Glutamatergic neuron (in vitro differentiated cells): Measurements from ENCODE around the gene TIPARP. TPM values are rescaled to one million over a fixed set of nuclear protein-coding genes. Genes with fewer than 3 reads are reported as not detected.

Source experiments
- DNase-seq: peaks from one replicate; pipeline ENCODE4 v3.0.0; 2022
- H3K27ac Mint-ChIP-seq: one replicate; pipeline ENCODE4 v1.8.0; 2020; ENCODE audit warnings: mild to moderate bottlenecking, mixed read lengths, inconsistent platforms; ENCODE audit not compliant: unreplicated experiment
- H3K27me3 Mint-ChIP-seq: one replicate; pipeline ENCODE4 v1.8.0; 2020; ENCODE audit warnings: mild to moderate bottlenecking, moderate library complexity, mixed read lengths, inconsistent platforms; ENCODE audit not compliant: unreplicated experiment
- H3K36me3 Mint-ChIP-seq: one replicate; pipeline ENCODE4 v1.8.0; 2020; ENCODE audit warnings: mild to moderate bottlenecking, mixed read lengths, inconsistent platforms; ENCODE audit not compliant: unreplicated experiment
- H3K4me1 Mint-ChIP-seq: one replicate; pipeline ENCODE4 v1.8.0; 2020; ENCODE audit warnings: mild to moderate bottlenecking, low read depth, mixed read lengths, inconsistent platforms; ENCODE audit not compliant: unreplicated experiment
- H3K4me3 Mint-ChIP-seq: one replicate; pipeline ENCODE4 v1.8.0; 2020; ENCODE audit warnings: mild to moderate bottlenecking, mixed read lengths, inconsistent platforms; ENCODE audit not compliant: unreplicated experiment
- H3K9me3 Mint-ChIP-seq: one replicate; pipeline ENCODE4 v1.8.0; 2020; ENCODE audit warnings: mild to moderate bottlenecking, moderate library complexity, mixed read lengths, inconsistent platforms; ENCODE audit not compliant: unreplicated experiment
- total RNA-seq: library from RNA; stranded (reverse); fragmentation: NEBNext Ultra II Directional; extraction: Animal tissue kit (Norgen Biotek cat#: 25700); gene quantifications from one replicate; pipeline ENCODE4 v1.2.1, GENCODE V29; 2021; ENCODE audit not compliant: unreplicated experiment
- TF ChIP-seq, protein P1 (sequence below): fragments of 200-600 bp; sonication (generic); IDR thresholded peaks from one replicate; pipeline ENCODE4 v1.5.0; 2021; ENCODE audit not compliant: partially characterized antibody, unreplicated experiment

TIPARP gene
- total RNA-seq, 1 donor from 2014 or later: 9.5 TPM

- H3K4me1 Mint-ChIP-seq: peaks cover 2% of the 10 kb centered on the region
- TF ChIP-seq, protein P1, sequence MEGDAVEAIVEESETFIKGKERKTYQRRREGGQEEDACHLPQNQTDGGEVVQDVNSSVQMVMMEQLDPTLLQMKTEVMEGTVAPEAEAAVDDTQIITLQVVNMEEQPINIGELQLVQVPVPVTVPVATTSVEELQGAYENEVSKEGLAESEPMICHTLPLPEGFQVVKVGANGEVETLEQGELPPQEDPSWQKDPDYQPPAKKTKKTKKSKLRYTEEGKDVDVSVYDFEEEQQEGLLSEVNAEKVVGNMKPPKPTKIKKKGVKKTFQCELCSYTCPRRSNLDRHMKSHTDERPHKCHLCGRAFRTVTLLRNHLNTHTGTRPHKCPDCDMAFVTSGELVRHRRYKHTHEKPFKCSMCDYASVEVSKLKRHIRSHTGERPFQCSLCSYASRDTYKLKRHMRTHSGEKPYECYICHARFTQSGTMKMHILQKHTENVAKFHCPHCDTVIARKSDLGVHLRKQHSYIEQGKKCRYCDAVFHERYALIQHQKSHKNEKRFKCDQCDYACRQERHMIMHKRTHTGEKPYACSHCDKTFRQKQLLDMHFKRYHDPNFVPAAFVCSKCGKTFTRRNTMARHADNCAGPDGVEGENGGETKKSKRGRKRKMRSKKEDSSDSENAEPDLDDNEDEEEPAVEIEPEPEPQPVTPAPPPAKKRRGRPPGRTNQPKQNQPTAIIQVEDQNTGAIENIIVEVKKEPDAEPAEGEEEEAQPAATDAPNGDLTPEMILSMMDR: no peak
- DNase-seq: no peak
- H3K4me3 Mint-ChIP-seq: no peak overlapping the region
- H3K27ac Mint-ChIP-seq: no peak overlapping the region
- peaks cover 4% of the 10 kb centered on the region for H3K9me3 Mint-ChIP-seq
- no peaks in the 10 kb centered on the region for H3K36me3 Mint-ChIP-seq
- no peaks in the 10 kb centered on the region for H3K27me3 Mint-ChIP-seq
Measured at GRCh38 chr3:156680243-156680914, 6.0 kb downstream of the TIPARP start.

GRCh38 chr3:156681002-156681401, 6.6 kb downstream of the TIPARP start:
- H3K9me3 Mint-ChIP-seq: peaks cover 3% of the 10 kb centered on the region
- no peaks in the 10 kb centered on the region for H3K36me3 Mint-ChIP-seq
- peaks cover 2% of the 10 kb centered on the region for H3K4me1 Mint-ChIP-seq
- no peak overlapping the region for H3K4me3 Mint-ChIP-seq
- TF ChIP-seq, protein P1: no peak
- H3K27ac Mint-ChIP-seq: no peak overlapping the region
- DNase-seq: no peak
- no peaks in the 10 kb centered on the region for H3K27me3 Mint-ChIP-seq

GRCh38 chr3:156682501-156682900, 8.1 kb downstream of the TIPARP start:
- H3K27ac Mint-ChIP-seq: no peak overlapping the region
- no peaks in the 10 kb centered on the region for H3K9me3 Mint-ChIP-seq
- no peaks in the 10 kb centered on the region for H3K27me3 Mint-ChIP-seq
- no peak overlapping the region for H3K4me3 Mint-ChIP-seq
- no peak for DNase-seq
- TF ChIP-seq, protein P1: no peak
- H3K4me1 Mint-ChIP-seq: no peaks in the 10 kb centered on the region
- no peaks in the 10 kb centered on the region for H3K36me3 Mint-ChIP-seq

GRCh38 chr3:156682963-156683362, 8.6 kb downstream of the TIPARP start:
- Mint-ChIP-seq H3K27ac (no peak overlapping the region), H3K27me3 (no peaks in the 10 kb centered on the region), H3K4me3 (no peak overlapping the region), H3K36me3 (no peaks in the 10 kb centered on the region), H3K4me1 (no peaks in the 10 kb centered on the region), H3K9me3 (no peaks in the 10 kb centered on the region)
- DNase-seq: no peak
- TF ChIP-seq, protein P1: no peak

DNA sequence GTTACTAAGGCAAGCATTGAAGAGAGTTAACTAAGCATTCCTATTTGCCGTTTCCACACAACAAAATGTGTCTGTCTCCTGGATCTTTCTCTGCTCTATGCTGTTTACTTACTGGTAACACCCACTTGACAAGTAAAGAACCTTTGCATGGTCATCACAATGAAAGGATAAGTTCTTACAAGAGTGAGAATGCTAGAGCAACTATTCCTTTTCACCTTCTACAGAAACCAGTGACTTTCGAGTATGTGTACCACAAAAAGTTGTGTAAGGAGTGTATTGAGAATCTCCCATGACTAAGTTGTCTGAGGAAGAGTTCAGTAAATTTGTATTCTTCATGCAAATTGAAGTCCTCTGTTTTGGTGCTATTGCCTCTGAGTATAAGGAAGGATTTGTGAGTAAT, 10.8 kb downstream of the TIPARP start:
- Mint-ChIP-seq H3K36me3 (no peaks in the 10 kb centered on the region), H3K27ac (no peak overlapping the region), H3K9me3 (no peaks in the 10 kb centered on the region), H3K4me1 (no peaks in the 10 kb centered on the region), H3K4me3 (no peak overlapping the region), H3K27me3 (no peaks in the 10 kb centered on the region)
- no peak for DNase-seq
- TF ChIP-seq, protein P1: no peak
